ENCODE data around the gene C15orf39. TPM values are rescaled to one million over a fixed set of nuclear protein-coding genes. Genes with fewer than 3 reads are reported as not detected.
A peak's percentile ranks its signal among the peaks of the same experiment; 100 is the strongest.
"Not testable (repeated sequence)": the region's sequence is repeated elsewhere in the genome, so short reads cannot be mapped to it uniquely, and the experiment has no call there.

The C15orf39 gene
- total and polyA plus RNA-seq, 2 experiments from 2014 or later: 13.4 to 54.1 TPM

- H3K36me3 ChIP-seq (ENCODE audit: insufficient read depth); H3K27me3 Mint-ChIP-seq (ENCODE audit: insufficient read depth, low read depth, poor library complexity); H3K9me2 ChIP-seq (ENCODE audit: insufficient read depth); H3K36me3 Mint-ChIP-seq (ENCODE audit: low read depth); H3K9me3 Mint-ChIP-seq; H2AFZ ChIP-seq; H3K27me3 ChIP-seq (ENCODE audit: insufficient read depth); H3K79me2 ChIP-seq (replicated peaks; ENCODE audit: insufficient read depth); H3K4me3 ChIP-seq; H3K27ac ChIP-seq (ENCODE audit: low read depth); H3K4me3 Mint-ChIP-seq; H4K20me1 ChIP-seq (replicated peaks; ENCODE audit: insufficient read depth); H3F3A ChIP-seq (replicated peaks; ENCODE audit: low read depth); H3K4me2 ChIP-seq: not testable (repeated sequence)
- ATAC-seq (peak; percentile 66), DNase-seq (ENCODE audit: low spot score) (peak; percentile 12)
- Mint-ChIP-seq H3K27ac (peak overlapping the region; percentile 86; the same call in 1 of the 2 replicates), H3K4me1 (peaks cover 40% of the 10 kb centered on the region)
- H3K4me1 ChIP-seq (ENCODE audit: insufficient read depth): peaks cover 29% of the 10 kb centered on the region
- TF ChIP-seq, protein P1, sequence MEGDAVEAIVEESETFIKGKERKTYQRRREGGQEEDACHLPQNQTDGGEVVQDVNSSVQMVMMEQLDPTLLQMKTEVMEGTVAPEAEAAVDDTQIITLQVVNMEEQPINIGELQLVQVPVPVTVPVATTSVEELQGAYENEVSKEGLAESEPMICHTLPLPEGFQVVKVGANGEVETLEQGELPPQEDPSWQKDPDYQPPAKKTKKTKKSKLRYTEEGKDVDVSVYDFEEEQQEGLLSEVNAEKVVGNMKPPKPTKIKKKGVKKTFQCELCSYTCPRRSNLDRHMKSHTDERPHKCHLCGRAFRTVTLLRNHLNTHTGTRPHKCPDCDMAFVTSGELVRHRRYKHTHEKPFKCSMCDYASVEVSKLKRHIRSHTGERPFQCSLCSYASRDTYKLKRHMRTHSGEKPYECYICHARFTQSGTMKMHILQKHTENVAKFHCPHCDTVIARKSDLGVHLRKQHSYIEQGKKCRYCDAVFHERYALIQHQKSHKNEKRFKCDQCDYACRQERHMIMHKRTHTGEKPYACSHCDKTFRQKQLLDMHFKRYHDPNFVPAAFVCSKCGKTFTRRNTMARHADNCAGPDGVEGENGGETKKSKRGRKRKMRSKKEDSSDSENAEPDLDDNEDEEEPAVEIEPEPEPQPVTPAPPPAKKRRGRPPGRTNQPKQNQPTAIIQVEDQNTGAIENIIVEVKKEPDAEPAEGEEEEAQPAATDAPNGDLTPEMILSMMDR (conservative IDR thresholded peaks at IDR 0.05; ENCODE audit: low read depth in 2 of 2): peak; percentile 36 to 55
Measured at GRCh38 chr15:75252285-75252684, 50.6 kb downstream of the C15orf39 start.

DNA sequence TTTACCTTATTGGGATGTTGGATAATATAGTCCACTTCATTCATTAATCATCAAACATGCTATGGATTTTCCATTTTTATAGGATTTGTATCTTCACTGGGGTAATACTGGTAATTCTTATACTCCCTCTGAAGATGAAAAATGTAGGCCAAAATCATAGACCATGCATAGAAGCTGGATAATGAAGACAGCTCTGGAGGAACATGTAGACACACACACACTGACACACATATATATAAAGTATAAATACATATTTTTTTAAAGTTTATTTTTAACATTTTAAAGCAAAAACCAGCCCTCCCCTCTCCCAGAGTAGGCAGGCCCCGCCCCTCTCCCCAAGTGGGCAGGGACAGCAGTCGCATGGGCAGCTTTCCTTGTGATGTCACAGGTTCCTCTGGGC, 56.4 kb downstream of the C15orf39 start, which contains the start of gene GOLGA6C:
Gene GOLGA6C, plus strand, starts transcription at position 301 of the 400 bp plus-strand sequence. CDS start 265 bp downstream, outside the sequence.
- H3K27me3 Mint-ChIP-seq (ENCODE audit: insufficient read depth, low read depth, poor library complexity); H3K27ac Mint-ChIP-seq; H3K9me3 Mint-ChIP-seq: not testable (repeated sequence)

GRCh38 chr15:75258620-75259343, 57.1 kb downstream of the C15orf39 start:
- DNase-seq (ENCODE audit: low spot score); H3K9me3 Mint-ChIP-seq; H3K36me3 Mint-ChIP-seq (ENCODE audit: low read depth); H3K27me3 ChIP-seq (ENCODE audit: insufficient read depth); H3K79me2 ChIP-seq (replicated peaks; ENCODE audit: insufficient read depth); H3K4me1 ChIP-seq (ENCODE audit: insufficient read depth); H3K4me2 ChIP-seq; H3K27ac Mint-ChIP-seq; H2AFZ ChIP-seq; H3K4me3 Mint-ChIP-seq; H3K4me1 Mint-ChIP-seq; H3F3A ChIP-seq (replicated peaks; ENCODE audit: low read depth); H3K9me2 ChIP-seq (ENCODE audit: insufficient read depth); H3K27me3 Mint-ChIP-seq (ENCODE audit: insufficient read depth, low read depth, poor library complexity); H3K4me3 ChIP-seq; H4K20me1 ChIP-seq (replicated peaks; ENCODE audit: insufficient read depth); ATAC-seq; H3K27ac ChIP-seq (ENCODE audit: low read depth); H3K36me3 ChIP-seq (ENCODE audit: insufficient read depth): not testable (repeated sequence)

More for the DNA sequence above, 56.4 kb downstream of the C15orf39 start, which contains the start of gene GOLGA6C:
- not testable (repeated sequence) for H2AFZ ChIP-seq; H3K4me1 ChIP-seq (ENCODE audit: insufficient read depth); H3K4me2 ChIP-seq; ATAC-seq; H3K27me3 ChIP-seq (ENCODE audit: insufficient read depth); H3K36me3 ChIP-seq (ENCODE audit: insufficient read depth); H3K4me3 ChIP-seq; H3K79me2 ChIP-seq (replicated peaks; ENCODE audit: insufficient read depth); H3K36me3 Mint-ChIP-seq (ENCODE audit: low read depth); H3F3A ChIP-seq (replicated peaks; ENCODE audit: low read depth); DNase-seq (ENCODE audit: low spot score); H3K4me1 Mint-ChIP-seq; H3K9me2 ChIP-seq (ENCODE audit: insufficient read depth); H3K4me3 Mint-ChIP-seq; H3K27ac ChIP-seq (ENCODE audit: low read depth); H4K20me1 ChIP-seq (replicated peaks; ENCODE audit: insufficient read depth)

DNA sequence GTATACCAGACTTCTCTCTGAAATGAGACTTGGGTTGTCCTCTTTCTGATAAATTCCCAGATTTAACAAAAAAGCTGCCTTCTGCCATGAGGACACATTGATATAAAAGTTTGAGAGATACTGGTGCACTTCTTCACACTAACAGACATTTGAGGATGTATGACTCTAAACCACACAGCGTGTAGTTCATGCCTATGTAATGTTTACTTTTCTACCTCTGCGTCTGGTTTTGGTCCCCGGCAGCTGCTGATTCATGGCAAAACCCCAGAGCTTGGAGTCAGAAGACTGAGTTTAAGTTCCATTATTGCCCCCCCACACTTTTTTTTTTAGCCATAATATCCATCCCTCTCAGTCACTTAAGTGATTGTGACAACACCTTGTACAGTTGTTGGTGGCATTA, 58.2 kb downstream of the C15orf39 start:
- not testable (repeated sequence) for H2AFZ ChIP-seq; H3K36me3 Mint-ChIP-seq (ENCODE audit: low read depth); H3K27me3 Mint-ChIP-seq (ENCODE audit: insufficient read depth, low read depth, poor library complexity); H3K9me2 ChIP-seq (ENCODE audit: insufficient read depth); H3F3A ChIP-seq (replicated peaks; ENCODE audit: low read depth); H3K4me1 ChIP-seq (ENCODE audit: insufficient read depth); ATAC-seq; H3K27ac ChIP-seq (ENCODE audit: low read depth); DNase-seq (ENCODE audit: low spot score); H3K4me1 Mint-ChIP-seq; H3K36me3 ChIP-seq (ENCODE audit: insufficient read depth); H3K4me2 ChIP-seq; H3K79me2 ChIP-seq (replicated peaks; ENCODE audit: insufficient read depth); H4K20me1 ChIP-seq (replicated peaks; ENCODE audit: insufficient read depth); H3K4me3 ChIP-seq; H3K27ac Mint-ChIP-seq; H3K27me3 ChIP-seq (ENCODE audit: insufficient read depth); H3K4me3 Mint-ChIP-seq; H3K9me3 Mint-ChIP-seq

Small RNA genes lying within 50 kb of the gene (small RNA-seq; reads per million reads assigned to genes)
- not detected for gene AC068338.1 (ENCODE audit: low replicate concordance)

Other genes starting within 250 kb of the C15orf39 start
- gene RPP25, start 245.1 kb upstream of the C15orf39 start, total RNA-seq (2014; rRNA removed; shearing (Covaris generic)): 15.8 and 18.8 TPM in 2 replicates
- gene RPP25, start 245.1 kb upstream of the C15orf39 start, polyA plus RNA-seq (2016; fragmentation: Nextera tagmentation; extraction: Ambion mirVana): 14.6 and 14.8 TPM in 2 replicates
- gene SCAMP5, start 206.3 kb upstream of the C15orf39 start, total RNA-seq (2014; rRNA removed; shearing (Covaris generic)): 31.0 and 43.3 TPM in 2 replicates
- 12.8 and 12.9 TPM in 2 replicates for gene SCAMP5, start 206.3 kb upstream of the C15orf39 start, polyA plus RNA-seq (2016; fragmentation: Nextera tagmentation; extraction: Ambion mirVana)
- 40.2 and 42.8 TPM in 2 replicates for gene PPCDC, start 178.3 kb upstream of the C15orf39 start, total RNA-seq (2014; rRNA removed; shearing (Covaris generic))
- 17.8 and 22.1 TPM in 2 replicates for gene PPCDC, start 178.3 kb upstream of the C15orf39 start, polyA plus RNA-seq (2016; fragmentation: Nextera tagmentation; extraction: Ambion mirVana)
- gene GOLGA6C, start 56.5 kb downstream of the C15orf39 start, total RNA-seq (2014; rRNA removed; shearing (Covaris generic)): 0.70 and 1.3 TPM in 2 replicates
- 0.34 TPM in 1 of 2 replicates, not detected in the other for gene GOLGA6C, start 56.5 kb downstream of the C15orf39 start, polyA plus RNA-seq (2016; fragmentation: Nextera tagmentation; extraction: Ambion mirVana)
- 1.0 and 2.1 TPM in 2 replicates for gene GOLGA6D, start 81.0 kb downstream of the C15orf39 start, total RNA-seq (2014; rRNA removed; shearing (Covaris generic))
- gene GOLGA6D, start 81.0 kb downstream of the C15orf39 start, polyA plus RNA-seq (2016; fragmentation: Nextera tagmentation; extraction: Ambion mirVana): 0.71 and 0.99 TPM in 2 replicates
- 131 and 166 TPM in 2 replicates for gene COMMD4, start 134.2 kb downstream of the C15orf39 start, total RNA-seq (2014; rRNA removed; shearing (Covaris generic))
- gene COMMD4, start 134.2 kb downstream of the C15orf39 start, polyA plus RNA-seq (2016; fragmentation: Nextera tagmentation; extraction: Ambion mirVana): 128 and 131 TPM in 2 replicates
- gene NEIL1, start 145.2 kb downstream of the C15orf39 start, total RNA-seq (2014; rRNA removed; shearing (Covaris generic)): 9.7 and 17.0 TPM in 2 replicates
- 6.2 and 11.7 TPM in 2 replicates for gene NEIL1, start 145.2 kb downstream of the C15orf39 start, polyA plus RNA-seq (2016; fragmentation: Nextera tagmentation; extraction: Ambion mirVana)
- gene MAN2C1, start 166.7 kb downstream of the C15orf39 start, total RNA-seq (2014; rRNA removed; shearing (Covaris generic)): 129 and 131 TPM in 2 replicates
- gene MAN2C1, start 166.7 kb downstream of the C15orf39 start, polyA plus RNA-seq (2016; fragmentation: Nextera tagmentation; extraction: Ambion mirVana): 31.4 and 42.3 TPM in 2 replicates
- 68.4 and 73.0 TPM in 2 replicates for gene SIN3A, start 249.8 kb downstream of the C15orf39 start, total RNA-seq (2014; rRNA removed; shearing (Covaris generic))
- gene SIN3A, start 249.8 kb downstream of the C15orf39 start, polyA plus RNA-seq (2016; fragmentation: Nextera tagmentation; extraction: Ambion mirVana): 22.6 and 24.3 TPM in 2 replicates

Measured in GM23338 (cell line).